ENCODE measurements around the gene USP17L18. TPM values are rescaled to one million over a fixed set of nuclear protein-coding genes. Genes with fewer than 3 reads are reported as not detected.
A peak's percentile ranks its signal among the peaks of the same experiment; 100 is the strongest.
"Not testable (repeated sequence)": the region's sequence is repeated elsewhere in the genome, so short reads cannot be mapped to it uniquely, and the experiment has no call there.

The USP17L18 gene, protein sequence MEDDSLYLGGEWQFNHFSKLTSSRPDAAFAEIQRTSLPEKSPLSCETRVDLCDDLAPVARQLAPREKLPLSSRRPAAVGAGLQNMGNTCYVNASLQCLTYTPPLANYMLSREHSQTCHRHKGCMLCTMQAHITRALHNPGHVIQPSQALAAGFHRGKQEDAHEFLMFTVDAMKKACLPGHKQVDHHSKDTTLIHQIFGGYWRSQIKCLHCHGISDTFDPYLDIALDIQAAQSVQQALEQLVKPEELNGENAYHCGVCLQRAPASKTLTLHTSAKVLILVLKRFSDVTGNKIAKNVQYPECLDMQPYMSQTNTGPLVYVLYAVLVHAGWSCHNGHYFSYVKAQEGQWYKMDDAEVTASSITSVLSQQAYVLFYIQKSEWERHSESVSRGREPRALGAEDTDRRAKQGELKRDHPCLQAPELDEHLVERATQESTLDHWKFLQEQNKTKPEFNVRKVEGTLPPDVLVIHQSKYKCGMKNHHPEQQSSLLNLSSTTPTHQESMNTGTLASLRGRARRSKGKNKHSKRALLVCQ
- total RNA-seq = not detected in 2 replicates

DNA sequence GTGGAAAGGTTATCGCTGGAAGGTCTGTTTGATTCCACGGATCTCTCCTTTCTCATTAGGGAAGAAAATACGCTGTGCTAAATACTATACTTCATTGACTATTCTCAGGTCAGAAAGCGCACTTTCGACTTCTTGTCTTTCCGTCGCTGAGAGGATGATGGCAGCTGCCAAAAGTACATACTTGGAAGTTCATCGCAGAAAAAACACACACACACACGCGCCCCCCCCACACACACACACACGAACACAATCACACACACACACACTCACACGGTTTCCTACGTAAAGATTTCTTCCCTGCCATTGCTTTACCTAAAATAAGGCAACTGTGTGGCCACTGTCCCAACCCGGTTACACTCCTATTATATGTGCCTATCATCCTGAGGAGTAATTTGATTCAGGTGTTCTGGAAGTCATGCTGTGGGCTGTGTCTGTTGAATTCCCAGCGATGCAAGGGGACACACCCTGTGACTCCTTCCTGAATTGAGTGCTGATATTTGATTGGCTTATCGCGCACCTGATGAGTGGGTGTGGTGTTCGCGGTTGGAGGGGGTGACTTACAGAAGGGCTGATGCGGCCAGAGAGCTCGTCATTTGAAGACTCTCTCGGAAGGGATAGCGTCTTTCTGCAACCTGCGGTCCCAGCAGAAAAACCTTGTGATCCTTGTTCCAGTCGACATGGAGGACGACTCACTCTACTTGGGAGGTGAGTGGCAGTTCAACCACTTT lies at the start of gene USP17L18:
Gene USP17L18, plus strand, starts transcription at position 678 of the 728 bp plus-strand sequence. Its CDS starts 0 bp downstream, at position 678.
- DNase-seq (ENCODE audit: low read depth in 2 of 2) = peak in 1 of 2 donors; percentile 0

DNA sequence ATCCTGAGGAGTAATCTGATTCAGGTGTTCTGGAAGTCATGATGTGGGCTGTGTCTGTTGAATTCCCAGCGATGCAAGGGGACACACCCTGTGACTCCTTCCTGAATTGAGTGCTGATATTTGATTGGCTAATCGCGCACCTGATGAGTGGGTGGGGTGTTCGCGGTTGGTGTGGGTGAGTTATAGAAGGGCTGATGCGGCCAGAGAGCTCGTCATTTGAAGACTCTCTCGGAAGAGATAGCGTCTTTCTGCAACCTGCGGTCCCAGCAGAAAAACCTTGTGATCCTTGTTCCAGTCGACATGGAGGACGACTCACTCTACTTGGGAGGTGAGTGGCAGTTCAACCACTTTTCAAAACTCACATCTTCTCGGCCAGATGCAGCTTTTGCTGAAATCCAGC lies 38.1 kb upstream of the USP17L18 start, which contains the start of gene USP17L10:
Gene USP17L10, plus strand, starts transcription at position 301 of the 400 bp plus-strand sequence. Its CDS starts 0 bp downstream, at position 301.
- not testable (repeated sequence) for DNase-seq (ENCODE audit: low read depth in 2 of 2)

DNA sequence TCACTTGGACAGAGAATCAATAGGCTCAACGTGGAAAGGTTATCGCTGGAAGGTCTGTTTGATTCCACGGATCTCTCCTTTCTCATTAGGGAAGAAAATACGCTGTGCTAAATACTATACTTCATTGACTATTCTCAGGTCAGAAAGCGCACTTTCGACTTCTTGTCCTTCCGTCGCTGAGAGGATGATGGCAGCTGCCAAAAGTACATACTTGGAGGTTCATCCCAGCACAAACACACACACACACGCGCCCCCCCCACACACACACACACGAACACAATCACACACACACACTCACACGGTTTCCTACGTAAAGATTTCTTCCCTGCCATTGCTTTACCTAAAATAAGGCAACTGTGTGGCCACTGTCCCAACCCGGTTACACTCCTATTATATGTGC lies 33.7 kb upstream of the USP17L18 start:
- DNase-seq (ENCODE audit: low read depth in 2 of 2) = not testable (repeated sequence)

DNA sequence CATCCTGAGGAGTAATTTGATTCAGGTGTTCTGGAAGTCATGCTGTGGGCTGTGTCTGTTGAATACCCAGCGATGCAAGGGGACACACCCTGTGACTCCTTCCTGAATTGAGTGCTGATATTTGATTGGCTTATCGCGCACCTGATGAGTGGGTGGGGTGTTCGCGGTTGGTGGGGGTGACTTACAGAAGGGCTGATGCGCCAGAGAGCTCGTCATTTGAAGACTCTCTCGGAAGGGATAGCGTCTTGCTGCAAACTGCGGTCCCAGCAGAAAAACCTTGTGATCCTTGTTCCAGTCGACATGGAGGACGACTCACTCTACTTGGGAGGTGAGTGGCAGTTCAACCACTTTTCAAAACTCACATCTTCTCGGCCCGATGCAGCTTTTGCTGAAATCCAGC lies 33.3 kb upstream of the USP17L18 start, which contains the start of gene USP17L11:
Gene USP17L11, plus strand, starts transcription at position 301 of the 400 bp plus-strand sequence. Its CDS starts 0 bp downstream, at position 301.
- not testable (repeated sequence) for DNase-seq (ENCODE audit: low read depth in 2 of 2)

DNA sequence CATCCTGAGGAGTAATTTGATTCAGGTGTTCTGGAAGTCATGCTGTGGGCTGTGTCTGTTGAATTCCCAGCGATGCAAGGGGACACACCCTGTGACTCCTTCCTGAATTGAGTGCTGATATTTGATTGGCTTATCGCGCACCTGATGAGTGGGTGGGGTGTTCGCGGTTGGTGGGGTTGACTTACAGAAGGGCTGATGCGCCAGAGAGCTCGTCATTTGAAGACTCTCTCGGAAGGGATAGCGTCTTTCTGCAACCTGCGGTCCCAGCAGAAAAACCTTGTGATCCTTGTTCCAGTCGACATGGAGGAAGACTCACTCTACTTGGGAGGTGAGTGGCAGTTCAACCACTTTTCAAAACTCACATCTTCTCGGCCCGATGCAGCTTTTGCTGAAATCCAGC lies 28.6 kb upstream of the USP17L18 start, which contains the start of gene USP17L12:
Gene USP17L12, plus strand, starts transcription at position 301 of the 400 bp plus-strand sequence. Its CDS starts 0 bp downstream, at position 301.
- DNase-seq (ENCODE audit: low read depth in 2 of 2) = not testable (repeated sequence)

DNA sequence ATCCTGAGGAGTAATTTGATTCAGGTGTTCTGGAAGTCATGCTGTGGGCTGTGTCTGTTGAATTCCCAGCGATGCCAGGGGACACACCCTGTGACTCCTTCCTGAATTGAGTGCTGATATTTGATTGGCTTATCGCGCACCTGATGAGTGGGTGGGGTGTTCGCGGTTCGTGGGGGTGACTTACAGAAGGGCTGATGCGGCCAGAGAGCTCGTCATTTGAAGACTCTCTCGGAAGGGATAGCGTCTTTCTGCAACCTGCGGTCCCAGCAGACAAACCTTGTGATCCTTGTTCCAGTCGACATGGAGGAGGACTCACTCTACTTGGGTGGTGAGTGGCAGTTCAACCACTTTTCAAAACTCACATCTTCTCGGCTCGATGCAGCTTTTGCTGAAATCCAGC lies 23.8 kb upstream of the USP17L18 start, which contains the start of gene USP17L13:
Gene USP17L13, plus strand, starts transcription at position 301 of the 400 bp plus-strand sequence. Its CDS starts 0 bp downstream, at position 301.
- DNase-seq (ENCODE audit: low read depth in 2 of 2) = not testable (repeated sequence)

DNA sequence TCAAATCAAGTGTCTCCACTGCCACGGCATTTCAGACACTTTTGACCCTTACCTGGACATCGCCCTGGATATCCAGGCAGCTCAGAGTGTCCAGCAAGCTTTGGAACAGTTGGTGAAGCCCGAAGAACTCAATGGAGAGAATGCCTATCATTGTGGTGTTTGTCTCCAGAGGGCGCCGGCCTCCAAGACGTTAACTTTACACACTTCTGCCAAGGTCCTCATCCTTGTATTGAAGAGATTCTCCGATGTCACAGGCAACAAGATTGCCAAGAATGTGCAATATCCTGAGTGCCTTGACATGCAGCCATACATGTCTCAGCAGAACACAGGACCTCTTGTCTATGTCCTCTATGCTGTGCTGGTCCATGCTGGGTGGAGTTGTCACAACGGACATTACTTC lies 18.2 kb upstream of the USP17L18 start:
- DNase-seq (ENCODE audit: low read depth in 2 of 2) = not testable (repeated sequence)

DNA sequence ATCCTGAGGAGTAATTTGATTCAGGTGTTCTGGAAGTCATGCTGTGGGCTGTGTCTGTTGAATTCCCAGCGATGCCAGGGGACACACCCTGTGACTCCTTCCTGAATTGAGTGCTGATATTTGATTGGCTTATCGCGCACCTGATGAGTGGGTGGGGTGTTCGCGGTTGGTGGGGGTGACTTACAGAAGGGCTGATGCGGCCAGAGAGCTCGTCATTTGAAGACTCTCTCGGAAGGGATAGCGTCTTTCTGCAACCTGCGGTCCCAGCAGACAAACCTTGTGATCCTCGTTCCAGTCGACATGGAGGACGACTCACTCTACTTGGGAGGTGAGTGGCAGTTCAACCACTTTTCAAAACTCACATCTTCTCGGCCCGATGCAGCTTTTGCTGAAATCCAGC lies 14.3 kb upstream of the USP17L18 start, which contains the start of gene USP17L15:
Gene USP17L15, plus strand, starts transcription at position 301 of the 400 bp plus-strand sequence. Its CDS starts 0 bp downstream, at position 301.
- DNase-seq (ENCODE audit: low read depth in 2 of 2) = not testable (repeated sequence)

DNA sequence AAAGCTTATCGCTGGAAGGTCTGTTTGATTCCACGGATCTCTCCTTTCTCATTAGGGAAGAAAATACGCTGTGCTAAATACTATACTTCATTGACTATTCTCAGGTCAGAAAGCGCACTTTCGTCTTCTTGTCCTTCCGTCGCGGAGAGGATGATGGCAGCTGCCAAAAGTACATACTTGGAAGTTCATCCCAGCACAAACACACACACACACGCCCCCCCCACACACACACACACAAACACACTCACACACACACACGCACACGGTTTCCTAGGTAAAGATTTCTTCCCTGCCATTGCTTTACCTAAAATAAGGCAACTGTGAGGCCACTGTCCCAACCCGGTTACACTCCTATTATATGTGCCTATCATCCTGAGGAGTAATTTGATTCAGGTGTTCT lies 10.0 kb upstream of the USP17L18 start:
- DNase-seq (ENCODE audit: low read depth in 2 of 2) = peak; percentile 0 to 2

DNA sequence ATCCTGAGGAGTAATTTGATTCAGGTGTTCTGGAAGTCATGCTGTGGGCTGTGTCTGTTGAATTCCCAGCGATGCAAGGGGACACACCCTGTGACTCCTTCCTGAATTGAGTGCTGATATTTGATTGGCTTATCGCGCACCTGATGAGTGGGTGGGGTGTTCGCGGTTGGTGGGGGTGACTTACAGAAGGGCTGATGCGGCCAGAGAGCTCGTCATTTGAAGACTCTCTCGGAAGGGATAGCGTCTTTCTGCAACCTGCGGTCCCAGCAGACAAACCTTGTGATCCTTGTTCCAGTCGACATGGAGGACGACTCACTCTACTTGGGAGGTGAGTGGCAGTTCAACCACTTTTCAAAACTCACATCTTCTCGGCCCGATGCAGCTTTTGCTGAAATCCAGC lies 4.9 kb upstream of the USP17L18 start, which contains the start of gene USP17L17:
Gene USP17L17, plus strand, starts transcription at position 301 of the 400 bp plus-strand sequence. Its CDS starts 0 bp downstream, at position 301.
- DNase-seq (ENCODE audit: low read depth in 2 of 2) = not testable (repeated sequence)

DNA sequence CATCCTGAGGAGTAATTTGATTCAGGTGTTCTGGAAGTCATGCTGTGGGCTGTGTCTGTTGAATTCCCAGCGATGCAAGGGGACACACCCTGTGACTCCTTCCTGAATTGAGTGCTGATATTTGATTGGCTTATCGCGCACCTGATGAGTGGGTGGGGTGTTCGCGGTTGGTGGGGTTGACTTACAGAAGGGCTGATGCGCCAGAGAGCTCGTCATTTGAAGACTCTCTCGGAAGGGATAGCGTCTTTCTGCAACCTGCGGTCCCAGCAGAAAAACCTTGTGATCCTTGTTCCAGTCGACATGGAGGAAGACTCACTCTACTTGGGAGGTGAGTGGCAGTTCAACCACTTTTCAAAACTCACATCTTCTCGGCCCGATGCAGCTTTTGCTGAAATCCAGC lies 4.6 kb downstream of the USP17L18 start, which contains the start of gene USP17L19:
Gene USP17L19, plus strand, starts transcription at position 301 of the 400 bp plus-strand sequence. Its CDS starts 0 bp downstream, at position 301.
- DNase-seq (ENCODE audit: low read depth in 2 of 2) = not testable (repeated sequence)

DNA sequence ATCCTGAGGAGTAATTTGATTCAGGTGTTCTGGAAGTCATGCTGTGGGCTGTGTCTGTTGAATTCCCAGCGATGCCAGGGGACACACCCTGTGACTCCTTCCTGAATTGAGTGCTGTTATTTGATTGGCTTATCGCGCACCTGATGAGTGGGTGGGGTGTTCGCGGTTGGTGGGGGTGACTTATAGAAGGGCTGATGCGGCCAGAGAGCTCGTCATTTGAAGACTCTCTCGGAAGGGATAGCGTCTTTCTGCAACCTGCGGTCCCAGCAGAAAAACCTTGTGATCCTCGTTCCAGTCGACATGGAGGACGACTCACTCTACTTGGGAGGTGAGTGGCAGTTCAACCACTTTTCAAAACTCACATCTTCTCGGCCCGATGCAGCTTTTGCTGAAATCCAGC lies 9.4 kb downstream of the USP17L18 start, which contains the start of gene USP17L20:
Gene USP17L20, plus strand, starts transcription at position 301 of the 400 bp plus-strand sequence. Its CDS starts 0 bp downstream, at position 301.
- DNase-seq (ENCODE audit: low read depth in 2 of 2) = not testable (repeated sequence)

DNA sequence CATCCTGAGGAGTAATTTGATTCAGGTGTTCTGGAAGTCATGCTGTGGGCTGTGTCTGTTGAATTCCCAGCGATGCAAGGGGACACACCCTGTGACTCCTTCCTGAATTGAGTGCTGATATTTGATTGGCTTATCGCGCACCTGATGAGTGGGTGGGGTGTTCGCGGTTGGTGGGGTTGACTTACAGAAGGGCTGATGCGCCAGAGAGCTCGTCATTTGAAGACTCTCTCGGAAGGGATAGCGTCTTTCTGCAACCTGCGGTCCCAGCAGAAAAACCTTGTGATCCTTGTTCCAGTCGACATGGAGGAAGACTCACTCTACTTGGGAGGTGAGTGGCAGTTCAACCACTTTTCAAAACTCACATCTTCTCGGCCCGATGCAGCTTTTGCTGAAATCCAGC lies 14.1 kb downstream of the USP17L18 start, which contains the start of gene USP17L21:
Gene USP17L21, plus strand, starts transcription at position 301 of the 400 bp plus-strand sequence. Its CDS starts 0 bp downstream, at position 301.
- DNase-seq (ENCODE audit: low read depth in 2 of 2) = not testable (repeated sequence)

DNA sequence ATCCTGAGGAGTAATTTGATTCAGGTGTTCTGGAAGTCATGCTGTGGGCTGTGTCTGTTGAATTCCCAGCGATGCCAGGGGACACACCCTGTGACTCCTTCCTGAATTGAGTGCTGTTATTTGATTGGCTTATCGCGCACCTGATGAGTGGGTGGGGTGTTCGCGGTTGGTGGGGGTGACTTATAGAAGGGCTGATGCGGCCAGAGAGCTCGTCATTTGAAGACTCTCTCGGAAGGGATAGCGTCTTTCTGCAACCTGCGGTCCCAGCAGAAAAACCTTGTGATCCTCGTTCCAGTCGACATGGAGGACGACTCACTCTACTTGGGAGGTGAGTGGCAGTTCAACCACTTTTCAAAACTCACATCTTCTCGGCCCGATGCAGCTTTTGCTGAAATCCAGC lies 18.9 kb downstream of the USP17L18 start, which contains the start of gene USP17L22:
Gene USP17L22, plus strand, starts transcription at position 301 of the 400 bp plus-strand sequence. Its CDS starts 0 bp downstream, at position 301.
- DNase-seq (ENCODE audit: low read depth in 2 of 2) = not testable (repeated sequence)

DNA sequence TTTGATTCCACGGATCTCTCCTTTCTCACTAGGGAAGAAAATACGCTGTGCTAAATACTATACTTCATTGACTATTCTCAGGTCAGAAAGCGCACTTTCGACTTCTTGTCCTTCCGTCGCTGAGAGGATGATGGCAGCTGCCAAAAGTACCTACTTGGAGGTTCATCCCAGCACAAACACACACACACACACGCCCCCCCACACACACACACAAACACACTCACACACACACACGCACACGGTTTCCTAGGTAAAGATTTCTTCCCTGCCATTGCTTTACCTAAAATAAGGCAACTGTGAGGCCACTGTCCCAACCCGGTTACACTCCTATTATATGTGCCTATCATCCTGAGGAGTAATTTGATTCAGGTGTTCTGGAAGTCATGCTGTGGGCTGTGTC lies 23.3 kb downstream of the USP17L18 start:
- not testable (repeated sequence) for DNase-seq (ENCODE audit: low read depth in 2 of 2)

Other genes with a start within 250 kb of the USP17L18 start
- not detected in 2 replicates for gene FAM90A26, start 78.2 kb upstream of the USP17L18 start, total RNA-seq
- gene USP17L10, start 38.0 kb upstream of the USP17L18 start, total RNA-seq = not detected in 2 replicates
- gene USP17L11, start 33.2 kb upstream of the USP17L18 start, total RNA-seq = not detected in 2 replicates
- gene USP17L12, start 28.5 kb upstream of the USP17L18 start, total RNA-seq = not detected in 2 replicates
- gene USP17L13, start 23.7 kb upstream of the USP17L18 start, total RNA-seq = not detected in 2 replicates
- gene USP17L15, start 14.2 kb upstream of the USP17L18 start, total RNA-seq = not detected in 2 replicates
- gene USP17L17, start 4.8 kb upstream of the USP17L18 start, total RNA-seq = not detected in 2 replicates
- not detected in 2 replicates for gene USP17L19, start 4.7 kb downstream of the USP17L18 start, total RNA-seq
- gene USP17L20, start 9.5 kb downstream of the USP17L18 start, total RNA-seq = not detected in 2 replicates
- gene USP17L21, start 14.2 kb downstream of the USP17L18 start, total RNA-seq = not detected in 2 replicates
- not detected in 2 replicates for gene USP17L22, start 19.0 kb downstream of the USP17L18 start, total RNA-seq
- gene USP17L24, start 76.5 kb downstream of the USP17L18 start, total RNA-seq = not detected in 2 replicates
- gene USP17L25, start 81.3 kb downstream of the USP17L18 start, total RNA-seq = not detected in 2 replicates
- gene USP17L26, start 86.0 kb downstream of the USP17L18 start, total RNA-seq = not detected in 2 replicates
- not detected in 2 replicates for gene USP17L5, start 90.8 kb downstream of the USP17L18 start, total RNA-seq
- not detected in 2 replicates for gene USP17L27, start 95.5 kb downstream of the USP17L18 start, total RNA-seq
- not detected in 2 replicates for gene USP17L28, start 100.3 kb downstream of the USP17L18 start, total RNA-seq
- not detected in 2 replicates for gene USP17L29, start 105.0 kb downstream of the USP17L18 start, total RNA-seq
- not detected in 2 replicates for gene USP17L30, start 114.5 kb downstream of the USP17L18 start, total RNA-seq
- gene DEFB131A, start 195.8 kb downstream of the USP17L18 start, total RNA-seq = not detected in 2 replicates

All from lung microvascular endothelial cell (primary cell).